GM19240 (cell line): ENCODE measurements around the gene EGLN1.

Experiments
- DNase-seq: peaks from one replicate; pipeline ENCODE4 v3.0.0; 2011; ENCODE audit warnings: low spot score; ENCODE audit not compliant: insufficient read length

EGLN1 gene

GRCh38 chr1:231421546-231421970, 529 bp downstream of the EGLN1 start:
- DNase-seq: no peak

DNA sequence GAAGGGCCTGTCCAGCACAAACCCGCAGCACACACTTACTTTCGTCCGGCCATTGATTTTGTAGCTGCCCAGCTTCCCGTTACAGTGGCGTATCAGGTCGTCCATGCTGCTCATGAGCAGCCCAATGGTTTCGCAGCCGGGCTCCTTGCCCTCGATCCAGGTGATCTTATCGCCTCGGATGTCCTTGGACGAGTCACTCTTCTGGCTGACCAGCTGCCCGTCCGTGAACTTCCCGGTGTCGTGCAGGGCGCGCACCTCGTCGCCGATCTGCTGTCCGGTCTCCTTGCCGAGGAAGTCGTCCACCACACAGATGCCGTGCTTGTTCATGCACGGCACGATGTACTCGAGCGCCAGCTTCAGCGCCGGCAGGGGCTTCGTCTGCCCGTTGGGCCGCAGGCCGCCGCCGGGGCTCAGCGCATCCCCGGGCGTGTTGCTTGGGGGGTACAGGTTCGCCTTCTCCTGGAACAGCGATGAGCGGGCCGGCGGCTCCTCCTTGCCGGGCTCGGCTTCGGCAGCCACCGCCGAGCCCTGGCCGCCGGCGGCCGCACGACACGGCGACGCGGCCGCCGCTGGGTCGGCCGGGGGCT, 1.0 kb downstream of the EGLN1 start:
- DNase-seq: no peak

DNA sequence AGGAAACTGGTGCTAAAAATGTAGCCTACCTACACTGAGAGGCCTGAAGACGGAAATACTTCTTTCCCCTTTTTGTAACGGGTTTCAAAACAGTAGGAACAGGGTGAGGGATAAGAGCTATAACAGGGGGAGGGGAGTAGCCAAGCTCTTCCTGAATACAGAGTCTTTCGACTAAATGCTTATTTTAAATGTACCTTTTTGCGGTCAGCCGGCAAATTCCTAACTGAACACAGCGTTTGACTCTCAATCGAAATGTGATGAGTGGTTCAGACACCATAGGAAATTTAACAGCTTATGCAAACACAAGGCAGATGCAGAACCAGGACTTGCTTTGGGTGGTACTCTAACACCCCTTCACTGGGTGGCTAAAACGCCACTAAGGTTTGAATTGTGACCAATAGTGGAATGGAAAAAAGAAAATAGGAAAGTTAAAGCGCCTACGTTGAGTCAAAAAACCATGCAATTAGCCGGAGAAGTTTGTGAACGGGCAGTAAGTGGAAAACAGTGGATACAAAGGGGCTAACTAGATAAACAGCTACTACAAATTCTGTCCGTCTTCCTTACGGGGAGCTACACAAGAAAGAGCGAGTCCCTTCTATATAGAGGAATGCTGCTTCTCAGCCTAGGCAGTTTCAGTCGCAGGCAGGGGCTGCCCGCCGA, 1.7 kb downstream of the EGLN1 start:
- no peak for DNase-seq

- DNase-seq: no peak
Observed at GRCh38 chr1:231419738-231420298, 2.3 kb downstream of the EGLN1 start.

- DNase-seq: no peak
Observed at GRCh38 chr1:231419147-231419546, 2.9 kb downstream of the EGLN1 start.

DNA sequence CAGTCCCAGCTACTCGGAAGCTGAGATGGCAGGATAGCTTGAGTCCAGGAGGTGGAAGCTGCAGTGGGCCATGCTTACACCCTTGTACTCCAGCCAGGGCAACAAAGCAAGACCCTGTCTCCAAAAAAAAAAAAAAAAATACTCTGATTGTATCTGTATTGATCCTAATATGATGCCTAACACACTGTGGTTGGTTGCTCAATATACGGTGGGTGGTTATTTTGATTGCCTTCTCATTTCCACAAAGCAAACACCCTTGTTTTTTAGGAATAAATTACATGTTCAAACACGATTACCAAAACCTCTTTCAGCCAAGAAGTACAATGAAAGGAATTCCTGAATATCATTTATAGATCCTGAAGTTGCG, 3.4 kb downstream of the EGLN1 start:
- DNase-seq: no peak

- no peak for DNase-seq
Observed at GRCh38 chr1:231418101-231418740, 3.9 kb downstream of the EGLN1 start.

DNA sequence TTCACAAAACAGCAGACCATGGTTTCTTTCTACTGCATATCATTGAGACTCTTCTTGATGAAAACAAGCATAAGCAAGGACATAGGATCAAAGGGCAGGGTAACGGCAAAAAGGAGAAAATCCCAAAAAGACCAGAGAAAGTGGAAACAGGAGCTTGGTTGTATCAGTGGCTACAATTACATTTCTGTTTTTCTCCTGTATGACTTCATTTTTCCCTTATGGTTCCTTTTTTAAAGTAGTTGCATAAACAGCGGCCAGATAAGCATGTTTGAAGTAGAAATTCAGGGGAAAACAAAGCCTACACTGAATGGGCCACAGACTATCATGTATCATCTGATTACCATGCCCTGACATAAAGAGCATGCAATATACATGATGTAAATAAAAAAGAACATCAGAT, 4.6 kb downstream of the EGLN1 start:
- no peak for DNase-seq

DNA sequence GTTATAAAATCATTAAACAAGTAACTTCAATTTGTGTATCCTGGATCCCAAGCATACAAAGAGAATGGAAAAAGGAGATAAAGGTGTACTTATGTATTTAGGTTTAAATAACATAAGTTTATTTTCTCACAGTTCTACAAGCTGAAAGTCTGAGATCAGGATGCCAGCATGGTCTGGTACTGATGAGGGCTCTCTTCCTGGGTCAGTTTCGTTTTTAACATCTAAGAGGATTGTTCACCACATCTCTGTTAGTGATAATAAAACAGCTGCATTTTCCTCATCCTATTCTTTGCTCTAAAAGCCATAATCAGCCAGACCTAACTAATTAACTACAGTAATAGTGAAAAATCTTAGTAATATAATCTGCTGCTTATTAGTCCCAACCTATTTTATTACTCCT, 5.2 kb downstream of the EGLN1 start:
- DNase-seq: no peak

GRCh38 chr1:231415018-231415583, 7.0 kb downstream of the EGLN1 start:
- DNase-seq: no peak

GRCh38 chr1:231414260-231415016, 7.6 kb downstream of the EGLN1 start:
- no peak for DNase-seq

DNA sequence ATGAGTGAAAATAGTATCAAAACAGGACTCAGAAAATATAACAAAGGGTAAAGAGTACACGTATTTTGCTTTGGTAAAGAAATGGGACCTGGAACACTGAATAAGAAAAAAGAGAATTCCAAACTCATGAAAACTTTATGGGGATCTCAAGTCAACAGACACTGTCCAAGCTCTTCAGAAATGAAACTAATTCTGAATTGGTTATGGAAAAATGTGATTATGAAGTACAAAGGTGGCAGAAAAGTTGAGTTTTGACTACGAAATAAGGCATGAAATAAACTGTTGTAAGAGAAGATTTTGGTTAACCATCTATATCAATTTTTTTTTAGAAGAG, 8.4 kb downstream of the EGLN1 start:
- DNase-seq: no peak

- no peak for DNase-seq
Observed at GRCh38 chr1:231411036-231411531, 11.0 kb downstream of the EGLN1 start.

- DNase-seq: no peak
Observed at GRCh38 chr1:231410036-231410612, 12.0 kb downstream of the EGLN1 start.

GRCh38 chr1:231408528-231409094, 13.5 kb downstream of the EGLN1 start:
- DNase-seq: no peak

DNA sequence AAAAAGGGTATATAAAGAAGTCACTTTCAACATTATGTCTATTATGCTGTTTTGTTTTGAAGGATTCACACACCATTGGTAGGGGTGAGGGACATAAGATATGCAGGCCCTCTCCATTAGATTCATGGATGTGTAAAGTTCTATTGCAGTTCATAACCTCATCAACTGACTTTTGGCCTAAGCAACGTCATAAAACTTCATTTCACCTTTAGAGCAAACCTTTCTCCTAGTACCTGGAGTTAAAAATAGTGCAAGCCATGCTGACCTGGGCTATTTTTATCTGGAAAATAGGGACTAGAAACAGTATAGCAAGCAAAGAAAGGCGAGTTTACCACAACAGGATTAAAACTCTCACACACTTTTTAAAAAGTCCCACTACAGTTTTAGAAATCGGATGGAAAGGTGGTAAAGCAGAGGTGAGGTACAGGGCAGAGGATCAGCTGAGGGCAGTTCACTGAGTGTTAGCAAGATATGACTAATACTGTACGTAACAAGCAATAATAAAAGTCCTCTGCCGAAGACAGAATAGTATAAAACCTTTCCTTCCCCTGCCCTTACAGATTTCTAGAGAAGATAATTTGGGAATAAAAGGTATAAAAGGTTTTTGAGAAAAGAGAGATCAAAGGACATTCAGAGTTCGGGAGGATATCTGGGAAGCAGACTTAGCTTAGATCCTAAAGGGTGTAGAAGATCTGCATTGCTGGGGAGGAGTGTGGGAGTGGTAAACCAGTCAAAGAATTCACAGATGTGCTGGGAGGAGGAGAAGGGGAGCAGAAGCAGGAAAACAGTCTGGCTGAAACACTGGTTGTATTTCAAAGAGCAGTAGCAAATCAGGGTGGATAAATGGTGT, 14.3 kb downstream of the EGLN1 start:
- DNase-seq: no peak

DNA sequence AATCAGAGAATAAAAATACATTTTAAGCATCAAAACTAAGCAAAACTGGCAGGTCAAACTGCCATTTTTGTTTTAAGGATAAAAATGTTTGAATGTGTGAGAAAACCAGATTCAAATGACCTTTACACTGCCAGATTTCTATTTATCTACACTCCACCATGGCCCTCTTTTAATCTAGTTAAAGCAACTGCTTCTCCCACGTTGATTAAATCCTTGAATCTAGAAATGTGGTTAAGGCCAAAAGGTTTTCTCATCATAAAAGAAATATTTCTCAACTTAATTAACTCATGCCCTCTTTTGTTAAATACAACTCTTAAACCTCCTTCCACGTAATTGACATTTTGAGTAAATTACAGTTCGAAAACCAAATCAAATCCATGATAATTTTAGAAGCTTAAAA, 15.0 kb downstream of the EGLN1 start:
- DNase-seq: no peak

- DNase-seq: no peak
Observed at GRCh38 chr1:231404318-231404717, 17.8 kb downstream of the EGLN1 start.

DNA sequence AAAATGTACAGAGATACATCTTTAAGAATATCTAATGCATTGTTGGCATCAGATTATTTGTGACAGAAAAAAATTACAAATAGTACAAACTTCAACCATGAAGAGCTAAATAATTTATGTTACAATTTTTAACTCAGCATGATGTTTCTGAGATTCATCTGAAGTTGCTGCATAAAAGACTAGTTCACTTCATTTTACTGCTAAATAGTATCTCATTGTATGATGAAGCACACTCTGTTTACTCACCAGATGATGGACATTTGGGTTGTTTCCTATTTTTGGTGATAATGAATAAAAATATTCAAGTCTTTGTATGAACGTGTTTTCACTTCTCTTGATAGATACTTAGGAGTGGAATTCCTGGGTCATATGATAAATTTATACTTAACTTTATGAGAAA, 20.6 kb downstream of the EGLN1 start:
- no peak for DNase-seq
